Measurements from ENCODE around the gene SKP2. TPM values are rescaled to one million over a fixed set of nuclear protein-coding genes. Genes with fewer than 3 reads are reported as not detected.

SKP2 gene
- total RNA-seq, 2 donors from 2014 or later, result 32.8 to 53.0 TPM

DNA sequence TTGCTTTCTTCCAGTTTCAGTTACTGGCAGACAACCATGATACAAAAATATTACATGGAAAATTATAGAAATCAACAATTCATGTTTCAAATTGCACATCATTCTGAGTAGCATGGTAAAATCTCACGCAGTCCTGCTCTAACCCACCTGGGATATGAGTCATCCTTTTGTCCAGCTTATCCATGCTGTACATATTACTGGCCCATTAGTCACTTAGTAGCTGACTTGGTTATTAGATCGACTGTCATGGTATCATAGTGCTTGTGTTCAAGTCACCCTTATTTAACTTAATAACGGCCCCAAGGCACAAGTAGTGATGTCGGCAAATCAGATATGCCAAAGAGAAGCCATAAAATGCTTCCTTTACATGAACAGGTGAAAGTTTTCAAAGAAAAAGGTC, 48.6 kb downstream of the SKP2 start:
- H3K27me3 Mint-ChIP-seq, result no peaks in the 10 kb centered on the region
- H3K4me1 Mint-ChIP-seq, result no peaks in the 10 kb centered on the region
- H3K27ac Mint-ChIP-seq, result no peak overlapping the region
- peaks cover 59% of the 10 kb centered on the region for H3K36me3 Mint-ChIP-seq (ENCODE audit: low read depth)
- no peak overlapping the region for H3K4me3 Mint-ChIP-seq
- ATAC-seq (replicated peaks), result no peak
- H3K9me3 Mint-ChIP-seq, result no peaks in the 10 kb centered on the region

DNA sequence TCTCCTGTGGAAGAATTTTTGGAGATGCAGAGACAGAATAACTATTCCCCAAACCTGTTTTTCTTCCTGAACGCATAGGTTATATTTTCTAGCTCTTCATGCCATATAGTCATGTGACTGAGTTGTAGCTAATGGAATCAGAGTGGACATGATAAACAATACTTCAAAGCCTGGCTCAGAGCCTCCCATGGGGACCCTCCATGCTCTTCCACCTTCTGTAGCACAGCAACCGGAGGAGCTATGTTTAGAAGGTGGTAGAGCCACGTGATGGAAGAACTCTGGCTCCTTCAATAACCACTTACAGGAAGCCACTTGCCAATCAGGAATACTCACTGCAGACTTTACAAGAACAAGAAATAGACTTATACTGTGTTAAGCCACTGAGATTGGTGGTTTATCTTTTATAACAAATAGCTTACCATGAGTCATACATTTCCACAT, 50.6 kb downstream of the SKP2 start:
- no peaks in the 10 kb centered on the region for H3K9me3 Mint-ChIP-seq
- ATAC-seq (replicated peaks), result no peak
- peak overlapping the region; percentile 52 for H3K27ac Mint-ChIP-seq
- H3K27me3 Mint-ChIP-seq, result no peaks in the 10 kb centered on the region
- peaks cover 58% of the 10 kb centered on the region for H3K36me3 Mint-ChIP-seq (ENCODE audit: low read depth)
- no peak overlapping the region for H3K4me3 Mint-ChIP-seq
- H3K4me1 Mint-ChIP-seq, result no peaks in the 10 kb centered on the region

DNA sequence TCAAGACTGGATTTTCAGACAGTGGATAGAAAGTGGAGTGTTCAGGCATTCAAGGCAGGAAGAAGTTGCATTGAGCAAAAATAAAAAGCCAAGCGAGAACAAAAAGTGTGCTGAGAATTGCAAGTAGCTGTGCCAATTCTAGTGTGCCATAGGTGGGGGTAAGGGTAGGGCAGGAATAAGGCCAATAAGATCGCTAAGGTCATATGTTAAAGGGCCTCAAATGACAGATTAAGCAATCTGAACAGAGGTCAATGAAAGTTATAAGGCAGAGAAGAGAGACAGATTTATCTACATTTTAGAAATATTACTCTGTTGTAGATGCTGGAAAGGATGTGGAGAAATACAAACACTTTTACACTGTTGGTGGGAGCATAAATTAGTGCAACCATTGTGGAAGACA, 53.4 kb downstream of the SKP2 start:
- Mint-ChIP-seq H3K4me1 (peaks cover 4% of the 10 kb centered on the region), H3K4me3 (no peak overlapping the region), H3K27me3 (no peaks in the 10 kb centered on the region), H3K27ac (no peak overlapping the region), H3K9me3 (no peaks in the 10 kb centered on the region), H3K36me3 (ENCODE audit: low read depth) (peaks cover 52% of the 10 kb centered on the region)
- no peak for ATAC-seq (replicated peaks)

GRCh38 chr5:36206913-36207312, 55.0 kb downstream of the SKP2 start:
- Mint-ChIP-seq H3K4me1 (peaks cover 4% of the 10 kb centered on the region), H3K4me3 (no peak overlapping the region), H3K36me3 (ENCODE audit: low read depth) (peaks cover 56% of the 10 kb centered on the region), H3K27ac (no peak overlapping the region), H3K27me3 (no peaks in the 10 kb centered on the region), H3K9me3 (no peaks in the 10 kb centered on the region)
- ATAC-seq (replicated peaks), result no peak

GRCh38 chr5:36208786-36209185, 56.9 kb downstream of the SKP2 start:
- Mint-ChIP-seq H3K27ac (no peak overlapping the region), H3K4me1 (peaks cover 4% of the 10 kb centered on the region), H3K4me3 (no peak overlapping the region), H3K9me3 (no peaks in the 10 kb centered on the region), H3K27me3 (no peaks in the 10 kb centered on the region), H3K36me3 (ENCODE audit: low read depth) (peaks cover 58% of the 10 kb centered on the region)
- no peak for ATAC-seq (replicated peaks)

- H3K9me3 Mint-ChIP-seq, result no peaks in the 10 kb centered on the region
- ATAC-seq (replicated peaks), result no peak
- no peaks in the 10 kb centered on the region for H3K27me3 Mint-ChIP-seq
- no peak overlapping the region for H3K27ac Mint-ChIP-seq
- peaks cover 61% of the 10 kb centered on the region for H3K36me3 Mint-ChIP-seq (ENCODE audit: low read depth)
- no peak overlapping the region for H3K4me3 Mint-ChIP-seq
- peaks cover 4% of the 10 kb centered on the region for H3K4me1 Mint-ChIP-seq
These were observed 57.8 kb downstream of the SKP2 start for GRCh38 chr5:36209664-36210063.

DNA sequence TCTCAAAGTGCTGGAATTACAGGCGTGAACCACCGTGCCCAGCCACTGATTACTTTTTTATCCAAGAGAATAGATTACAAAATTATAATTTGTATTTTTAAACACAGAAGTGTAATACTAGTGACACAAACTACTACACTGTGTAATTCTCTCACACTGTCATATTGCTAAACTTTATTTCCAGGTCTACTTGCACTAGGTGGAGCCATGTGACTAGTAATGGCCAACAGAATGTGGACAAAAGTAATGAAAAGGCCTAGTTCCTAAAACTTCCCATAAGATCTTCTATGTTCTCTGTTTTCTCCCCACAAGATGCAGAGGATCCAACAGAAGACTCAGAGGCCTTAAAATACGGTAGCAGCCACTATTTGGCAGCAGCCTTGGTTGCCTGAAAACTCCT, 62.5 kb downstream of the SKP2 start:
- H3K27ac Mint-ChIP-seq, result no peak overlapping the region
- H3K4me3 Mint-ChIP-seq, result no peak overlapping the region
- no peaks in the 10 kb centered on the region for H3K9me3 Mint-ChIP-seq
- ATAC-seq (replicated peaks), result no peak
- H3K36me3 Mint-ChIP-seq (ENCODE audit: low read depth), result peaks cover 68% of the 10 kb centered on the region
- H3K4me1 Mint-ChIP-seq, result no peaks in the 10 kb centered on the region
- no peaks in the 10 kb centered on the region for H3K27me3 Mint-ChIP-seq

- Mint-ChIP-seq H3K4me1 (no peaks in the 10 kb centered on the region), H3K27ac (no peak overlapping the region), H3K27me3 (no peaks in the 10 kb centered on the region), H3K36me3 (ENCODE audit: low read depth) (peaks cover 73% of the 10 kb centered on the region), H3K4me3 (no peak overlapping the region), H3K9me3 (no peaks in the 10 kb centered on the region)
- ATAC-seq (replicated peaks), result no peak
These were observed 64.0 kb downstream of the SKP2 start for GRCh38 chr5:36215910-36216309.

GRCh38 chr5:36217567-36217966, 65.7 kb downstream of the SKP2 start:
- Mint-ChIP-seq H3K4me3 (no peak overlapping the region), H3K36me3 (ENCODE audit: low read depth) (peaks cover 70% of the 10 kb centered on the region), H3K9me3 (no peaks in the 10 kb centered on the region), H3K4me1 (no peaks in the 10 kb centered on the region), H3K27ac (no peak overlapping the region), H3K27me3 (no peaks in the 10 kb centered on the region)
- no peak for ATAC-seq (replicated peaks)

DNA sequence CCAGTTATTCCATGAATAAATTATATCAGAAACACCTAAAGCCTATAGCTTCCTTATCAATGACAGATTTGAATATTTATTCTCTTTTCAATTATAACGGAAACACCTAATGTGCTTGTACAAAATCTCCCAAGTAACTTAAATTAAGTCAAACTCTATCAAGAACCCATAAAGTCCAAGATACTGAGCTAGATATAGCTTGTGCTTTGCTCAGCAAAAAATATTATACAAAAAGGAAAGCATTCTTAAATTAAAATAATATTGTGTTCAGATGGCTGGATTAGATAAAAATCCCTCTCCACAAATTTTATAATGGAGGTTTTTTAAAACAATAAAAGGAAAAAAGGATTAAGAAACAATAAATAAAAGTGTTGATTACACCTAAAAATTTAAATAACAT, 66.1 kb downstream of the SKP2 start:
- no peaks in the 10 kb centered on the region for H3K9me3 Mint-ChIP-seq
- peaks cover 66% of the 10 kb centered on the region for H3K36me3 Mint-ChIP-seq (ENCODE audit: low read depth)
- H3K27ac Mint-ChIP-seq, result no peak overlapping the region
- no peaks in the 10 kb centered on the region for H3K27me3 Mint-ChIP-seq
- no peaks in the 10 kb centered on the region for H3K4me1 Mint-ChIP-seq
- H3K4me3 Mint-ChIP-seq, result no peak overlapping the region
- no peak for ATAC-seq (replicated peaks)

GRCh38 chr5:36222620-36223019, 70.7 kb downstream of the SKP2 start:
- no peaks in the 10 kb centered on the region for H3K4me1 Mint-ChIP-seq
- no peak overlapping the region for H3K27ac Mint-ChIP-seq
- no peak overlapping the region for H3K4me3 Mint-ChIP-seq
- H3K27me3 Mint-ChIP-seq, result no peaks in the 10 kb centered on the region
- peaks cover 37% of the 10 kb centered on the region for H3K36me3 Mint-ChIP-seq (ENCODE audit: low read depth)
- no peak for ATAC-seq (replicated peaks)
- no peaks in the 10 kb centered on the region for H3K9me3 Mint-ChIP-seq

- peaks cover 6% of the 10 kb centered on the region for H3K4me1 Mint-ChIP-seq
- no peaks in the 10 kb centered on the region for H3K27me3 Mint-ChIP-seq
- ATAC-seq (replicated peaks), result no peak
- no peaks in the 10 kb centered on the region for H3K36me3 Mint-ChIP-seq (ENCODE audit: low read depth)
- no peak overlapping the region for H3K27ac Mint-ChIP-seq
- no peaks in the 10 kb centered on the region for H3K9me3 Mint-ChIP-seq
- no peak overlapping the region for H3K4me3 Mint-ChIP-seq
These were observed 75.1 kb downstream of the SKP2 start for GRCh38 chr5:36227046-36227445.

DNA sequence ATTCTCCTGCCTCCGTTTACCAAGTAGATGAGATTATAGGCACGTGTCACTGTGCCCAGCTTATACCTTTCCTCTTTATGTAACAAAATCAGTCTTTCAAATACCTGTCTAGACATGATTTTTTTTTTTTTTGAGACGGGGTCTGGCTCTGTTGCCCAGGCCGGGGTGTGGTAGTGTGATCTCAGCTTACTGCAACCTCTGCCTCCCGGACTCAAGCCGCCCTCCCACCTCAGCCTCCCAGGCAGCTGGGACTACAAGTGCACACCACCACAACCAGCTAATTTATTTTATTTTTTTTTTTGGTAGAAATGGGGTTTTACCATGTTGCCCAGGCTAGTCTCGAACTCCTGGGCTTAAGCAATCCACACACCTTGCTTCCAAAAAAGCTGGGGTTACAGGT, 76.6 kb downstream of the SKP2 start:
- Mint-ChIP-seq H3K9me3 (no peaks in the 10 kb centered on the region), H3K36me3 (ENCODE audit: low read depth) (no peaks in the 10 kb centered on the region), H3K27ac (no peak overlapping the region), H3K4me1 (peaks cover 6% of the 10 kb centered on the region), H3K27me3 (no peaks in the 10 kb centered on the region), H3K4me3 (no peak overlapping the region)
- ATAC-seq (replicated peaks), result no peak

DNA sequence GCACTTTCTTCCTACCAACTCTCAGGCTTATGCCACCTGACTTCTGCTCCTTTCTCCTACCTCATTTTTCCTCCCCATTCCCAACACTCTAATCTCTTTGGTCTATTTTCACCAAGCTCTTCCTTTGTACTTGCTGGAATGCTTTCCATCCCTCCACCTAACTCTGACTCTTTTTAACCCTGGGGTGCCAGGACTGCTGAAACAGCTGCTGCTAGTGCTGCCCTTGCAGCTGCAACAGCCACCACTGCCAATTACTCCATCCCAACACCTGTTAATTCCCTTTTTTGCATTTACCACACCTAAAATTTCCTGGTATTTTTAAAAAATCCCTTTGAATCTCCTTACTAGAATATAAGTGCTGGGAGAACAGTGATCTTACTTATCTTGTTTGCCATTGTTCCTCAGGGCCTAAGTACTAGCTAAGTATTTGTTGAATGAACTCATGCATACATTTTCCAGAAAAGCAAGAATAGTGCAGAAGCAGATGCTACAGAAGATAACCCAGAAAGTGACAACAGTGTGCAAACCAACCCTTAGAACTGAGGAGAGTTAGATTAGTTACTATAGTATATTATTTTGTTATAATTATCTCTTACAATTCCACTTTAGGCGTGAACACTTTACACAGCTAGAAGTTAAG, 78.4 kb downstream of the SKP2 start:
- Mint-ChIP-seq H3K27ac (peak overlapping the region; percentile 5), H3K27me3 (no peaks in the 10 kb centered on the region), H3K4me1 (peaks cover 6% of the 10 kb centered on the region), H3K4me3 (no peak overlapping the region), H3K36me3 (ENCODE audit: low read depth) (no peaks in the 10 kb centered on the region), H3K9me3 (no peaks in the 10 kb centered on the region)
- ATAC-seq (replicated peaks), result no peak

- Mint-ChIP-seq H3K4me3 (no peak overlapping the region), H3K9me3 (no peaks in the 10 kb centered on the region), H3K27ac (no peak overlapping the region), H3K36me3 (ENCODE audit: low read depth) (no peaks in the 10 kb centered on the region), H3K4me1 (peaks cover 6% of the 10 kb centered on the region), H3K27me3 (no peaks in the 10 kb centered on the region)
- ATAC-seq (replicated peaks), result no peak
These were observed 80.6 kb downstream of the SKP2 start for GRCh38 chr5:36232533-36232932.
